Body of pancreas (tissue), 4 donors: ENCODE results near the gene IL22RA2. TPM values are rescaled to one million over a fixed set of nuclear protein-coding genes. Genes with fewer than 3 reads are reported as not detected.
"Not testable (repeated sequence)": the region's sequence is repeated elsewhere in the genome, so short reads cannot be mapped to it uniquely, and the experiment has no call there.

ENCODE experiments used
- ATAC-seq: fragments of 150-250 bp; one replicate; pipeline ENCODE4 v1.9.1; 2016
- DNase-seq, 4 donors: peaks; one replicate each; pipeline ENCODE4 v3.0.0-alpha.2; 2019
- H3K27ac ChIP-seq, 4 donors: fragments of 200-600 bp; sonication (generic); 1 replicate in 3 of 4; 2 replicates in 1 of 4; pipeline versions ENCODE4 v1.5.1 to v1.6.1; 2016 to 2019; ENCODE audit warnings: mild to moderate bottlenecking in 1 of 4, mixed read lengths in 1 of 4, moderate library complexity in 1 of 4
- H3K27me3 ChIP-seq, 2 donors: fragments of 200-600 bp; sonication (generic); one replicate each; pipeline ENCODE4 v1.6.0; 2016; ENCODE audit warnings: mild to moderate bottlenecking in 1 of 2
- H3K36me3 ChIP-seq, 2 donors: fragments of 200-600 bp; sonication (generic); replicated peaks in 1 of 2; 2 replicates each; pipeline ENCODE4 v1.5.1; 2016; ENCODE audit warnings: low read depth in 2 of 2; ENCODE audit not compliant: insufficient read depth in 1 of 2
- H3K4me1 ChIP-seq: fragments of 200-600 bp; sonication (generic); one replicate; pipeline ENCODE4 v1.6.0; 2016
- H3K4me3 ChIP-seq, 2 donors: fragments of 200-600 bp; sonication (generic); 1 replicate in 1 of 2; 2 replicates in 1 of 2; pipeline ENCODE4 v1.5.1; 2016 to 2019
- H3K9me3 ChIP-seq, 3 donors: fragments of 200-600 bp; sonication (generic); 1 replicate in 2 of 3; 2 replicates in 1 of 3; pipeline ENCODE4 v1.5.1; 2016
- CTCF ChIP-seq, 7 experiments: fragments of 450-650 bp in 4 of 7; fragments of 200-600 bp in 3 of 7; sonication (generic) in 3 of 7; IDR thresholded peaks; one replicate each; pipeline ENCODE4 v1.5.1; 2016 to 2019; ENCODE audit warnings: antibody characterized with exemption in 7 of 7
- POLR2A ChIP-seq, 3 donors: fragments of 450-650 bp; IDR thresholded peaks; one replicate each; pipeline ENCODE4 v1.6.1; 2016; ENCODE audit warnings: antibody characterized with exemption in 3 of 3, mild to moderate bottlenecking in 2 of 3
- WGBS, 2 donors: methylation state at CpG; one replicate each; pipeline ENCODE4 v1.1.5; 2017; 5-methylcytosine and 5-hydroxymethylcytosine counted together
- intact Hi-C: fragments of 100-400 bp; cut with DNase I; formaldehyde crosslinking; loops from one replicate; pipeline ENCODE4 v1.15.1; 2023
- total RNA-seq, 2 donors: library from RNA; depleted of rRNA; stranded (reverse); fragments of >200 nt; gene quantifications; one replicate each; pipeline ENCODE4 v1.1.0, GENCODE V29; 2016

The IL22RA2 gene
- total RNA-seq, 2 donors from 2014 or later = not detected

GRCh38 chr6:137208279-137208678, 34.8 kb upstream of the IL22RA2 start:
- no peaks in the 10 kb centered on the region for H3K9me3 ChIP-seq
- no peaks in the 10 kb centered on the region for H3K27me3 ChIP-seq
- no peak overlapping the region for H3K27ac ChIP-seq
- intact Hi-C loops = no loop called here
- DNase-seq = no peak
- TF ChIP-seq CTCF (IDR thresholded peaks at IDR 0.05) = no peak
- TF ChIP-seq POLR2A (IDR thresholded peaks at IDR 0.05) = no peak
- no peak overlapping the region for H3K4me3 ChIP-seq
- peaks cover 8 to 13% of the 10 kb centered on the region in 2 donors for H3K36me3 ChIP-seq
- no peak for ATAC-seq
- WGBS, 2 donors = 95 to 97% methylated on average over 7 of the region's 7 CpGs
- peaks cover 34% of the 10 kb centered on the region for H3K4me1 ChIP-seq

DNA sequence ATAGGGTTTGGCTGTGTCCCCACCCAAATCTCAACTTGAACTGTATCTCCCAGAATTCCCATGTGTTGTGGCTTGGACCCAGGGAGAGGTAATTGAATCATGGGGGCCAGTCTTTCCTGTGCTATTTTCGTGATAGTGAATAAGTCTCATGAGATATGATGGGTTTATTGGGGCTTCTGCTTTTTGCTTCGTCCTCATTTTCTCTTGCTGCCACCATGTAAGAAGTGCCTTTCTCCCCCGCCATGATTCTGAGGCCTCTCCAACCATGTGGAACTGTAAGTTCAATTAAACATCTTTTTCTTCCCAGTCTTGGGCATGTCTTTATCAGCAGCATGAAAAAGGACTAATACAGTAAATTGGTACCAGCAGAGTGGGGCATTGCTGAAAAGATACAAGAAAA, 34.0 kb upstream of the IL22RA2 start:
- ATAC-seq, H3K27ac ChIP-seq, H3K4me3 ChIP-seq, intact Hi-C loops, H3K9me3 ChIP-seq, H3K27me3 ChIP-seq, DNase-seq: not testable (repeated sequence)
- Histone ChIP-seq H3K4me1 (peaks cover 29% of the 10 kb centered on the region), H3K36me3 (peaks cover 8 to 19% of the 10 kb centered on the region in 2 donors)
- 90 to 93% methylated on average over 3 of the region's 3 CpGs for WGBS, 2 donors

GRCh38 chr6:137206577-137206976, 33.1 kb upstream of the IL22RA2 start:
- no peaks in the 10 kb centered on the region for H3K27me3 ChIP-seq
- H3K9me3 ChIP-seq = no peaks in the 10 kb centered on the region
- peaks cover 8 to 19% of the 10 kb centered on the region in 2 donors for H3K36me3 ChIP-seq
- no peak overlapping the region for H3K27ac ChIP-seq
- DNase-seq = no peak
- no peak for ATAC-seq
- no peak overlapping the region for H3K4me3 ChIP-seq
- peaks cover 23% of the 10 kb centered on the region for H3K4me1 ChIP-seq
- TF ChIP-seq POLR2A (IDR thresholded peaks at IDR 0.05) = no peak
- TF ChIP-seq CTCF (IDR thresholded peaks at IDR 0.05) = no peak
- 17 to 22% methylated on average over 1 of the region's 1 CpG for WGBS, 2 donors
- intact Hi-C loops = no loop called here

GRCh38 chr6:137203256-137203655, 29.8 kb upstream of the IL22RA2 start:
- H3K4me1 ChIP-seq = peaks cover 5% of the 10 kb centered on the region
- WGBS, 2 donors = 96 to 98% methylated on average over 2 of the region's 2 CpGs
- no peak for TF ChIP-seq CTCF (IDR thresholded peaks at IDR 0.05)
- TF ChIP-seq POLR2A (IDR thresholded peaks at IDR 0.05) = no peak
- H3K4me3 ChIP-seq = no peak overlapping the region
- no peak overlapping the region for H3K27ac ChIP-seq
- H3K9me3 ChIP-seq = no peaks in the 10 kb centered on the region
- intact Hi-C loops = no loop called here
- DNase-seq = no peak
- peaks cover 8 to 36% of the 10 kb centered on the region in 2 donors for H3K36me3 ChIP-seq
- no peak for ATAC-seq
- H3K27me3 ChIP-seq = no peaks in the 10 kb centered on the region

- H3K36me3 ChIP-seq = peaks cover 8 to 42% of the 10 kb centered on the region in 2 donors
Measured at GRCh38 chr6:137202078-137202477, 28.6 kb upstream of the IL22RA2 start.

More at GRCh38 chr6:137202078-137202477, 28.6 kb upstream of the IL22RA2 start:
- H3K9me3 ChIP-seq = no peaks in the 10 kb centered on the region
- H3K4me1 ChIP-seq = peaks cover 5% of the 10 kb centered on the region
- ATAC-seq (no peak), DNase-seq (no peak)
- 82 to 89% methylated on average over 6 of the region's 6 CpGs for WGBS, 2 donors
- TF ChIP-seq CTCF (IDR thresholded peaks at IDR 0.05) (peak in 3 of 7 experiments; percentile 12 to 30 (median 15)), POLR2A (IDR thresholded peaks at IDR 0.05) (no peak)
- no peak overlapping the region for H3K4me3 ChIP-seq
- intact Hi-C loops = no loop called here
- H3K27ac ChIP-seq = no peak overlapping the region
- no peaks in the 10 kb centered on the region for H3K27me3 ChIP-seq
